H1 (cell line): ENCODE measurements around the gene CPNE5. TPM values are rescaled to one million over a fixed set of nuclear protein-coding genes. Genes with fewer than 3 reads are reported as not detected.

Experiments used
- CTCF ChIA-PET: fragments of 300-600 bp; sonication (Branson Sonifier 250); formaldehyde crosslinking; loops from one replicate; lab custom pipeline; 2021; ENCODE audit not compliant: partially characterized antibody; lab: Charles Lee
- POLR2A ChIA-PET: fragments of 300-600 bp; sonication (Branson Sonifier 250); formaldehyde crosslinking; loops from one replicate; lab custom pipeline; 2021; ENCODE audit warnings: inconsistent platforms; ENCODE audit not compliant: partially characterized antibody; lab: Charles Lee
- DNase-seq, 2 experiments: peaks; one replicate each; pipeline versions ENCODE4 v3.0.0 to v3.0.0-alpha.2; 2010 to 2022; ENCODE audit warnings: low spot score in 2 of 2, low read depth in 1 of 2, mixed read lengths in 1 of 2
- FAIRE-seq: peaks from 2 replicates; lab custom pipeline; 2011; peaks lifted over from hg19 to GRCh38; lab: Jason Lieb, UNC
- H2AFZ ChIP-seq: 2 replicates; pipeline ENCODE4 v1.8.1; 2012; ENCODE audit warnings: low read length, inconsistent platforms
- H2AK5ac ChIP-seq: 2 replicates; pipeline ENCODE4 v1.6.1; 2013; ENCODE audit warnings: low read depth, low read length
- H2BK120ac ChIP-seq: replicated peaks from 2 replicates; pipeline ENCODE3; 2013; ENCODE audit warnings: low read depth, low read length, inconsistent platforms
- H2BK12ac ChIP-seq: 2 replicates; pipeline ENCODE4 v1.6.1; 2013; ENCODE audit warnings: low read depth, low read length
- H2BK15ac ChIP-seq: 2 replicates; pipeline ENCODE4 v1.6.1; 2013; ENCODE audit warnings: low read length
- H2BK20ac ChIP-seq: 2 replicates; pipeline ENCODE4 v1.6.1; 2013; ENCODE audit warnings: low read length
- H2BK5ac ChIP-seq: 2 replicates; pipeline ENCODE4 v1.6.1; 2013; ENCODE audit warnings: low read depth, low read length
- H3K14ac ChIP-seq: 2 replicates; pipeline ENCODE4 v1.6.1; 2013; ENCODE audit warnings: inconsistent platforms; ENCODE audit not compliant: insufficient read length
- H3K18ac ChIP-seq: 2 replicates; pipeline ENCODE4 v1.6.1; 2013; ENCODE audit warnings: low read length; ENCODE audit errors: extremely low read depth
- H3K23ac ChIP-seq: 2 replicates; pipeline ENCODE4 v1.6.1; 2013; ENCODE audit warnings: inconsistent platforms; ENCODE audit not compliant: insufficient read length
- H3K23me2 ChIP-seq: 2 replicates; pipeline ENCODE4 v1.6.1; 2013; ENCODE audit warnings: low read depth, low read length
- H3K27ac ChIP-seq: 2 replicates; pipeline ENCODE4 v1.6.1; 2011; ENCODE audit warnings: low read depth, low read length, inconsistent platforms
- H3K27me3 ChIP-seq, 4 experiments: replicated peaks in 1 of 4; 1 replicate in 1 of 4; 2 replicates in 3 of 4; pipeline versions ENCODE4 v1.6.1 to v1.8.1; 2011 to 2013; ENCODE audit warnings: low read length in 3 of 4, mild to moderate bottlenecking in 3 of 4, inconsistent platforms in 2 of 4, mixed read lengths in 2 of 4, moderate library complexity in 1 of 4; ENCODE audit not compliant: control insufficient read depth in 3 of 4, insufficient read depth in 3 of 4; ENCODE audit errors: extremely low read depth in 1 of 4
- H3K36me3 ChIP-seq, 4 experiments: 2 replicates each; pipeline versions ENCODE4 v1.6.1 to v1.8.1; 2011 to 2013; ENCODE audit warnings: mild to moderate bottlenecking in 4 of 4, low read length in 3 of 4, moderate library complexity in 2 of 4, control low read depth in 1 of 4, inconsistent platforms in 1 of 4; ENCODE audit not compliant: insufficient read depth in 4 of 4, control insufficient read depth in 2 of 4
- H3K4ac ChIP-seq: replicated peaks from 2 replicates; pipeline ENCODE3; 2013; ENCODE audit warnings: low read length, low read depth, mixed read lengths, inconsistent platforms; ENCODE audit not compliant: insufficient read length
- H3K4me1 ChIP-seq, 4 experiments: replicated peaks in 1 of 4; 1 replicate in 1 of 4; 2 replicates in 3 of 4; pipeline versions ENCODE4 v1.6.1 to v1.8.1; 2011 to 2013; ENCODE audit warnings: low read length in 3 of 4, inconsistent platforms in 2 of 4, mixed read lengths in 1 of 4; ENCODE audit not compliant: insufficient read depth in 4 of 4, control insufficient read depth in 3 of 4
- H3K4me2 ChIP-seq, 2 experiments: 2 replicates each; pipeline versions ENCODE4 v1.6.1 to v1.8.1; 2011 to 2013; ENCODE audit warnings: low read depth in 2 of 2, low read length in 2 of 2, control low read depth in 1 of 2, inconsistent platforms in 1 of 2, mild to moderate bottlenecking in 1 of 2; ENCODE audit not compliant: insufficient read depth in 1 of 2
- H3K4me3 ChIP-seq, 4 experiments: fragments of 200-600, 300-600 bp in 1 of 4; sonication (generic), shearing (Covaris generic), sonication (Bioruptor Twin) in 1 of 4; 2 replicates each; pipeline versions ENCODE4 v1.5.1 to v1.8.1; 2011 to 2016; ENCODE audit warnings: low read length in 4 of 4, low read depth in 3 of 4, control low read depth in 2 of 4, inconsistent platforms in 2 of 4, mild to moderate bottlenecking in 2 of 4, mixed read lengths in 1 of 4, moderate library complexity in 1 of 4; ENCODE audit not compliant: insufficient read depth in 2 of 4; ENCODE audit errors: extremely low read depth in 1 of 4
- H3K56ac ChIP-seq: replicated peaks from 2 replicates; pipeline ENCODE3; 2013; ENCODE audit warnings: low read depth, mild to moderate bottlenecking, mixed read lengths, low read length, inconsistent platforms; ENCODE audit not compliant: insufficient read length
- H3K79me1 ChIP-seq: 2 replicates; pipeline ENCODE4 v1.6.1; 2013; ENCODE audit warnings: low read depth, low read length, control low read depth
- H3K79me2 ChIP-seq, 2 experiments: 2 replicates each; pipeline versions ENCODE4 v1.6.1 to v1.8.1; 2012 to 2013; ENCODE audit warnings: low read length in 2 of 2, mild to moderate bottlenecking in 2 of 2, inconsistent platforms in 1 of 2; ENCODE audit not compliant: insufficient read depth in 2 of 2, control insufficient read depth in 1 of 2
- H3K9ac ChIP-seq, 4 experiments: replicated peaks in 1 of 4; 1 replicate in 1 of 4; 2 replicates in 3 of 4; pipeline versions ENCODE4 v1.6.1 to v1.8.1; 2011 to 2013; ENCODE audit warnings: low read depth in 3 of 4, low read length in 3 of 4, control low read depth in 2 of 4, mild to moderate bottlenecking in 2 of 4, moderate library complexity in 2 of 4, inconsistent platforms in 1 of 4; ENCODE audit errors: extremely low read depth in 1 of 4
- H3K9me3 ChIP-seq, 2 experiments: 2 replicates each; pipeline versions ENCODE4 v1.6.1 to v1.8.1; 2012 to 2013; ENCODE audit warnings: mild to moderate bottlenecking in 2 of 2, moderate library complexity in 2 of 2, control low read depth in 1 of 2, inconsistent platforms in 1 of 2, low read depth in 1 of 2, low read length in 1 of 2, mixed read lengths in 1 of 2; ENCODE audit not compliant: insufficient read depth in 2 of 2
- H4K20me1 ChIP-seq, 2 experiments: replicated peaks in 1 of 2; 2 replicates each; pipeline versions ENCODE3 to v1.8.1; 2011 to 2013; ENCODE audit warnings: inconsistent platforms in 2 of 2, low read length in 2 of 2, mild to moderate bottlenecking in 1 of 2; ENCODE audit not compliant: insufficient read depth in 2 of 2, control insufficient read depth in 1 of 2
- H4K5ac ChIP-seq: 2 replicates; pipeline ENCODE4 v1.6.1; 2013; ENCODE audit warnings: low read length, low read depth, mixed read lengths, inconsistent platforms; ENCODE audit not compliant: insufficient read length
- H4K8ac ChIP-seq: 2 replicates; pipeline ENCODE4 v1.8.0; 2013; ENCODE audit warnings: mild to moderate bottlenecking, moderate library complexity, low read length, inconsistent platforms; ENCODE audit not compliant: insufficient read depth; ENCODE audit errors: extremely low read depth
- H4K91ac ChIP-seq: replicated peaks from 2 replicates; pipeline ENCODE3; 2013; ENCODE audit warnings: low read length, mixed read lengths, inconsistent platforms; ENCODE audit not compliant: insufficient read length
- ATF2 ChIP-seq: IDR thresholded peaks from 2 replicates; pipeline ENCODE4 v1.6.1; 2012; ENCODE audit warnings: low read length, inconsistent platforms
- CBX8 ChIP-seq: fragments of 300-800, 300-1000 bp; sonication (generic); IDR thresholded peaks from 2 replicates; pipeline ENCODE4 v1.7.1; 2016; ENCODE audit warnings: low read depth, low read length, borderline replicate concordance
- EGR1 ChIP-seq: IDR thresholded peaks from 2 replicates; pipeline ENCODE4 v1.6.1; 2011; ENCODE audit warnings: low read depth, low read length, borderline replicate concordance
- HDAC2 ChIP-seq, 2 experiments: fragments of 300-600 bp in 1 of 2; sonication (generic) in 1 of 2; IDR thresholded peaks; 2 replicates each; pipeline ENCODE4 v1.6.1; 2011 to 2012; ENCODE audit warnings: low read depth in 2 of 2, low read length in 2 of 2, mild to moderate bottlenecking in 2 of 2, moderate library complexity in 2 of 2, borderline replicate concordance in 1 of 2, inconsistent platforms in 1 of 2
- KDM5A ChIP-seq: fragments of 200-600 bp; IDR thresholded peaks from 2 replicates; pipeline ENCODE4 v1.7.1; 2012; ENCODE audit warnings: mild to moderate bottlenecking, low read length, inconsistent platforms, mixed read lengths
- MAFK ChIP-seq: IDR thresholded peaks from 2 replicates; pipeline ENCODE4 v1.6.1; 2012; ENCODE audit warnings: low read depth, mild to moderate bottlenecking, improper control_type of control experiment, low read length
- NANOG ChIP-seq: IDR thresholded peaks from 2 replicates; pipeline ENCODE4 v1.6.1; 2011; ENCODE audit warnings: low read length, low read depth, mild to moderate bottlenecking, inconsistent platforms; ENCODE audit not compliant: insufficient read depth, poor library complexity, severe bottlenecking
- POU5F1 ChIP-seq: IDR thresholded peaks from 2 replicates; pipeline ENCODE4 v1.6.1; 2011; ENCODE audit warnings: low read depth, mild to moderate bottlenecking, low read length, moderate library complexity
- TCF12 ChIP-seq: IDR thresholded peaks from 2 replicates; pipeline ENCODE4 v1.6.1; 2011; ENCODE audit warnings: low read depth, mild to moderate bottlenecking, low read length
- WGBS, 2 experiments: shearing (Covaris generic) in 1 of 2; methylation state at CpG; one replicate each; pipeline versions ENCODE4 v1.1.6 to v1.1.7; 2013 to 2015; ENCODE audit warnings: low lambda C conversion rate in 2 of 2, mixed read lengths in 2 of 2, inconsistent platforms in 1 of 2, low coverage in 1 of 2, missing lambda C conversion rate in 1 of 2; ENCODE audit not compliant: insufficient replicate concordance in 2 of 2, insufficient coverage in 1 of 2, insufficient read length in 1 of 2; ENCODE audit errors: extremely low coverage in 1 of 2, missing lambda C conversion rate in 1 of 2; 5-methylcytosine and 5-hydroxymethylcytosine counted together
- polyA plus RNA-seq, 7 experiments: library from polyadenylated mRNA; depleted of rRNA in 3 of 7; stranded (reverse) in 5 of 7; unstranded in 2 of 7; fragments of >200 nt in 5 of 7; fragments of 200-250 nt in 2 of 7; gene quantifications; 1 replicate in 5 of 7; 2 replicates in 1 of 7; 4 replicates in 1 of 7; pipeline versions ENCODE4 v1.2.1 to v1.2.3, GENCODE V29; 2011 to 2013; ENCODE audit warnings: missing spikeins in 2 of 7, mixed read lengths in 2 of 7
- total RNA-seq: library from RNA; stranded (reverse); fragmentation: NEBNext Ultra II Directional; extraction: Animal tissue kit (Norgen Biotek cat#: 25700); gene quantifications from 2 replicates; pipeline ENCODE4 v1.2.1, GENCODE V29; 2021

The CPNE5 gene
- total and polyA plus RNA-seq, 2 of the 8 experiments (the other 6 are each of a cell fraction or from before 2014, with no cell fraction given): 0.88 to 1.8 TPM

GRCh38 chr6:36852481-36853147, 13.4 kb upstream of the CPNE5 start:
- no peak for TF ChIP-seq MAFK
- no peak for TF ChIP-seq CBX8
- TF ChIP-seq TCF12: no peak
- TF ChIP-seq POU5F1: no peak
- no peak for TF ChIP-seq NANOG
- TF ChIP-seq ATF2: no peak
- no peak for TF ChIP-seq EGR1
- TF ChIP-seq HDAC2 (IDR thresholded peaks at IDR 0.05; ENCODE audit: borderline replicate concordance in 1 of 2, low read depth in 2 of 2, low read length in 2 of 2): no peak
- no peak for TF ChIP-seq KDM5A
- no peak for FAIRE-seq

More at GRCh38 chr6:36852481-36853147, 13.4 kb upstream of the CPNE5 start:
- ChIA-PET CTCF (interaction anchor here (0.9 to 13.7 kb wide), 15 partner anchors 9 to 356 kb away, joined by 3 to 293 read pairs (median 34); partner anchors contain the start of gene PPIL1), POLR2A (interaction anchor here (0.9 to 1.8 kb wide), 7 partner anchors 12 to 76 kb away, joined by 3 to 7 read pairs (median 4); partner anchors contain the start of gene PPIL1)
- H3K23me2 ChIP-seq: peaks cover 5% of the 10 kb centered on the region
- H4K5ac ChIP-seq: no peak overlapping the region
- no peak for DNase-seq
- H4K91ac ChIP-seq: no peak overlapping the region
- H3K4ac ChIP-seq: no peak overlapping the region
- H3K23ac ChIP-seq: no peak overlapping the region
- H3K14ac ChIP-seq: no peak overlapping the region
- peaks cover 0 to 2% of the 10 kb centered on the region in 2 experiments; a peak in 2 of 4 replicates for H3K9me3 ChIP-seq
- no peak overlapping the region for H3K56ac ChIP-seq
- no peak overlapping the region for H2BK120ac ChIP-seq
- no peak overlapping the region for H2AFZ ChIP-seq
- H3K9ac ChIP-seq: no peak overlapping the region
- no peak overlapping the region for H2AK5ac ChIP-seq
- peaks cover 5% of the 10 kb centered on the region; the same call in 1 of the 2 replicates for H3K79me1 ChIP-seq
- no peak overlapping the region for H4K8ac ChIP-seq
- H4K20me1 ChIP-seq: no peaks in the 10 kb centered on the region
- no peak overlapping the region for H3K4me2 ChIP-seq
- no peak overlapping the region for H2BK20ac ChIP-seq
- no peak overlapping the region for H2BK5ac ChIP-seq
- H3K4me1 ChIP-seq: peaks cover 7 to 17% (median 9%) of the 10 kb centered on the region in 4 experiments
- no peak overlapping the region for H3K18ac ChIP-seq
- peaks cover 3 to 9% of the 10 kb centered on the region in 2 experiments; a peak in 2 of 4 replicates for H3K79me2 ChIP-seq
- H3K4me3 ChIP-seq: no peak overlapping the region
- no peak overlapping the region for H2BK12ac ChIP-seq
- 80% methylated on average over 4 of the region's 4 CpGs; no CpG with 5 or more reads in 1 of the 2 experiments for WGBS, 2 experiments
- H3K27me3 ChIP-seq: peaks cover 0 to 9% (median 0%) of the 10 kb centered on the region in 4 experiments; a peak in 2 of 7 replicates
- H3K36me3 ChIP-seq: peaks cover 9 to 42% (median 18%) of the 10 kb centered on the region in 4 experiments; a peak in 7 of 8 replicates
- no peak overlapping the region for H2BK15ac ChIP-seq
- H3K27ac ChIP-seq: no peak overlapping the region
